MM.1S (cell line): Measurements from ENCODE around the gene MESD.

Source experiments
- DNase-seq: peaks from one replicate; pipeline ENCODE4 v3.0.0-alpha.2; 2015
- H2AFZ ChIP-seq: fragments of 300-600 bp; sonication (generic); 2 replicates; pipeline ENCODE4 v1.6.0; 2016; ENCODE audit warnings: antibody characterized with exemption, low read length
- H3F3A ChIP-seq: fragments of 300-600 bp; sonication (generic); 2 replicates; pipeline ENCODE4 v1.6.1; 2016; ENCODE audit warnings: mild to moderate bottlenecking, antibody characterized with exemption, low read length, moderate library complexity, mixed read lengths; ENCODE audit not compliant: insufficient read depth
- H3K27ac ChIP-seq: fragments of 300-600 bp; sonication (generic); 2 replicates; pipeline ENCODE4 v1.5.1; 2016; ENCODE audit warnings: mild to moderate bottlenecking, low read length
- H3K27me3 ChIP-seq: fragments of 300-600 bp; sonication (generic); replicated peaks from 2 replicates; pipeline ENCODE4 v1.6.0; 2016; ENCODE audit warnings: low read length; ENCODE audit not compliant: insufficient read depth
- H3K36me3 ChIP-seq: fragments of 300-600 bp; sonication (generic); replicated peaks from 2 replicates; pipeline ENCODE4 v1.6.1; 2016; ENCODE audit warnings: mild to moderate bottlenecking, low read length, mixed read lengths; ENCODE audit not compliant: insufficient read depth
- H3K4me1 ChIP-seq: fragments of 300-600 bp; sonication (generic); 2 replicates; pipeline ENCODE4 v1.6.1; 2016; ENCODE audit warnings: low read length, mixed read lengths
- H3K4me2 ChIP-seq: fragments of 300-600 bp; sonication (generic); 2 replicates; pipeline ENCODE4 v1.6.0; 2016; ENCODE audit warnings: low read depth, low read length
- H3K4me3 ChIP-seq: fragments of 300-600 bp; sonication (generic); 2 replicates; pipeline ENCODE4 v1.5.1; 2016; ENCODE audit warnings: low read length, mixed read lengths
- H3K79me2 ChIP-seq: fragments of 300-600 bp; sonication (generic); 2 replicates; pipeline ENCODE4 v1.6.1; 2016; ENCODE audit warnings: mixed run types, low read length, mixed read lengths
- H3K9ac ChIP-seq: fragments of 300-600 bp; sonication (generic); 2 replicates; pipeline ENCODE4 v1.6.1; 2016; ENCODE audit warnings: low read length, mixed read lengths
- H3K9me2 ChIP-seq: fragments of 300-600 bp; sonication (generic); replicated peaks from 2 replicates; pipeline ENCODE4 v1.6.1; 2016; ENCODE audit warnings: mild to moderate bottlenecking, low read length, mixed read lengths; ENCODE audit not compliant: insufficient read depth
- H3K9me3 ChIP-seq: fragments of 300-600 bp; sonication (generic); replicated peaks from 2 replicates; pipeline ENCODE4 v1.6.1; 2016; ENCODE audit warnings: mild to moderate bottlenecking, low read length, mixed read lengths; ENCODE audit not compliant: insufficient read depth
- H4K20me1 ChIP-seq: fragments of 300-600 bp; sonication (generic); 2 replicates; pipeline ENCODE4 v1.6.1; 2016; ENCODE audit warnings: mild to moderate bottlenecking, low read length, moderate library complexity, mixed read lengths; ENCODE audit not compliant: insufficient read depth
- EZH2 ChIP-seq: fragments of 300-600 bp; sonication (generic); optimal IDR thresholded peaks from 2 replicates; pipeline ENCODE3; 2017; ENCODE audit warnings: low read depth, mild to moderate bottlenecking, antibody characterized with exemption, low read length, mixed read lengths
- EZH2phosphoT487 ChIP-seq: fragments of 300-600 bp; sonication (generic); IDR thresholded peaks from 2 replicates; pipeline ENCODE4 v1.6.1; 2018; ENCODE audit warnings: antibody characterized with exemption, low read length
- TF ChIP-seq, protein P1 (sequence below): fragments of 300-600 bp; sonication (generic); IDR thresholded peaks from 2 replicates; pipeline ENCODE4 v1.5.1; 2016; ENCODE audit warnings: antibody characterized with exemption, low read length, mixed read lengths

The MESD gene

DNA sequence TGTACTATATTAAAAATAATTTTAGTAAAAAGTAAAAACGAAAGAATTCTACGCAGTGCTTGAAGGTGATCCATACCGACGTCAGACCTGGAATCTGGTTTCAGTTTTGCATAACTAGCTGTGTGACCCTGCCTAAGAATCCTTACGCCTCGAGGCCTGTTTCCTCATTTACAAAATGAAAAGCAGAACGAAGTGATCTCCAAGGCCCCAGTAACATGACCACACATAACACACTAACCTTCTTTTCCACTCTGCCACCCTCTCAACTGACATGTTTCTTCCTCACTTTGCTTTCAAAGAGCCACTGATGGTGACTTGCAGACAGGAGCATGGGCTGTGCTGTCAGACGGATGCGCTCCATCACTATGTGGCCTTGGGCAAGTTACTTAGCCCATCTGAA is 4.8 kb downstream of the MESD start:
- no peak overlapping the region for H3K4me3 ChIP-seq
- H2AFZ ChIP-seq: no peak overlapping the region
- no peaks in the 10 kb centered on the region for H3F3A ChIP-seq
- no peaks in the 10 kb centered on the region for H3K27me3 ChIP-seq
- H3K9ac ChIP-seq: no peak overlapping the region
- H3K9me2 ChIP-seq: no peaks in the 10 kb centered on the region
- TF ChIP-seq EZH2 (no peak), EZH2phosphoT487 (no peak)
- TF ChIP-seq, protein P1, sequence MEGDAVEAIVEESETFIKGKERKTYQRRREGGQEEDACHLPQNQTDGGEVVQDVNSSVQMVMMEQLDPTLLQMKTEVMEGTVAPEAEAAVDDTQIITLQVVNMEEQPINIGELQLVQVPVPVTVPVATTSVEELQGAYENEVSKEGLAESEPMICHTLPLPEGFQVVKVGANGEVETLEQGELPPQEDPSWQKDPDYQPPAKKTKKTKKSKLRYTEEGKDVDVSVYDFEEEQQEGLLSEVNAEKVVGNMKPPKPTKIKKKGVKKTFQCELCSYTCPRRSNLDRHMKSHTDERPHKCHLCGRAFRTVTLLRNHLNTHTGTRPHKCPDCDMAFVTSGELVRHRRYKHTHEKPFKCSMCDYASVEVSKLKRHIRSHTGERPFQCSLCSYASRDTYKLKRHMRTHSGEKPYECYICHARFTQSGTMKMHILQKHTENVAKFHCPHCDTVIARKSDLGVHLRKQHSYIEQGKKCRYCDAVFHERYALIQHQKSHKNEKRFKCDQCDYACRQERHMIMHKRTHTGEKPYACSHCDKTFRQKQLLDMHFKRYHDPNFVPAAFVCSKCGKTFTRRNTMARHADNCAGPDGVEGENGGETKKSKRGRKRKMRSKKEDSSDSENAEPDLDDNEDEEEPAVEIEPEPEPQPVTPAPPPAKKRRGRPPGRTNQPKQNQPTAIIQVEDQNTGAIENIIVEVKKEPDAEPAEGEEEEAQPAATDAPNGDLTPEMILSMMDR: no peak
- no peaks in the 10 kb centered on the region for H3K9me3 ChIP-seq
- H3K79me2 ChIP-seq: peaks cover 84% of the 10 kb centered on the region
- 0 out of 2 replicates have a peak, but pooled peaks cover 5% of the 10 kb centered on the region for H3K36me3 ChIP-seq
- peaks cover 8% of the 10 kb centered on the region for H3K4me1 ChIP-seq
- H3K4me2 ChIP-seq: no peak overlapping the region
- DNase-seq: no peak
- peaks cover 6% of the 10 kb centered on the region; the same call in 1 of the 2 replicates for H4K20me1 ChIP-seq
- no peak overlapping the region for H3K27ac ChIP-seq

DNA sequence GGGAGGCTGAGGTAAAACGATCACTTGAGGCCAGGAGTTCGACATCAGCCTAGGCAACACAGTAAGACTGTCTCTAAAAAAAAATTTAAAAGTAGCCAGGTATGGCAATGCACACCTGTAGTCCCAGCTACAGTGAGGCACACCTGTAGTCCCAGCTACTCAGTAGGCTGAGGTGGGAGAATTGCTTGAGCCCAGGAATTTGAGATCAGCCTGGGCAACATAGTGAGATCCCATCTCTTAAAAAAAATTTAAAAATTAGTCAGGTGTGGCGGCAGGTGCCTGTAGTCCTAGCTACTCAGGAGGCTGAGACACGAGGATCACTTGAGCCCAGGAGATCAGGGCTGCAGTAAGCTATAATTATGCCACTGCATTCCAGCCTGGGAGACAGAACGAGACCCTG is 6.8 kb downstream of the MESD start:
- no peak overlapping the region for H3K4me2 ChIP-seq
- H3K9me3 ChIP-seq: no peaks in the 10 kb centered on the region
- no peak overlapping the region for H3K9ac ChIP-seq
- H3K27me3 ChIP-seq: no peaks in the 10 kb centered on the region
- H3F3A ChIP-seq: no peaks in the 10 kb centered on the region
- TF ChIP-seq EZH2 (no peak), EZH2phosphoT487 (no peak)
- TF ChIP-seq, protein P1: no peak
- H4K20me1 ChIP-seq: peaks cover 6% of the 10 kb centered on the region; the same call in 1 of the 2 replicates
- no peaks in the 10 kb centered on the region for H3K9me2 ChIP-seq
- peaks cover 8% of the 10 kb centered on the region; the same call in 1 of the 2 replicates for H3K36me3 ChIP-seq
- no peak overlapping the region for H3K27ac ChIP-seq
- H3K4me3 ChIP-seq: no peak overlapping the region
- peaks cover 86% of the 10 kb centered on the region for H3K79me2 ChIP-seq
- no peak for DNase-seq
- H2AFZ ChIP-seq: no peak overlapping the region
- no peaks in the 10 kb centered on the region for H3K4me1 ChIP-seq

DNA sequence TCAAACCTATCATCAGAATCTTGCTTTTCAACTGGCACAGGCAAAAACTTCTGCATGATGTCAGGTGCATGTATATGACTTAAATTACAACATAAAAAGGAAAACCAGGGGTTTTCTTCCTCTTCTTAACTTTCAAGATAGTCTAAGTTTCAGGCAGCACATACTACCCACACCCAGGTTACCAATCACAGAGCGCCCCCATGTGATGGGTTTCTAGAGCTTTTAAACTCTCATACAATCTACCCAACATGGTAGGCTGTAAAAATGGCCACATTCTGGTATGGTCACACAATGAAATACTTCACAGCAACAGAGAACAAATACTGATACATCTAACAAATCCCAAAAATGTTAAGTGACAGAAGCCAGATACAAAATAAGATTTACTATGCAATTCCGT is 7.4 kb downstream of the MESD start:
- peaks cover 86% of the 10 kb centered on the region for H3K79me2 ChIP-seq
- TF ChIP-seq EZH2 (no peak), EZH2phosphoT487 (no peak)
- TF ChIP-seq, protein P1: no peak; the same call in 1 of the 2 replicates
- H3K36me3 ChIP-seq: peaks cover 8% of the 10 kb centered on the region; the same call in 1 of the 2 replicates

More for the DNA sequence above, 7.4 kb downstream of the MESD start:
- H3K9me2 ChIP-seq: no peaks in the 10 kb centered on the region
- no peak overlapping the region for H3K4me2 ChIP-seq
- no peak overlapping the region for H3K27ac ChIP-seq
- no peaks in the 10 kb centered on the region for H3K27me3 ChIP-seq
- no peak overlapping the region for H3K4me3 ChIP-seq
- H3F3A ChIP-seq: no peaks in the 10 kb centered on the region
- peaks cover 9% of the 10 kb centered on the region; the same call in 1 of the 2 replicates for H4K20me1 ChIP-seq
- DNase-seq: no peak
- no peaks in the 10 kb centered on the region for H3K9me3 ChIP-seq
- H2AFZ ChIP-seq: no peak overlapping the region
- no peak overlapping the region for H3K9ac ChIP-seq
- H3K4me1 ChIP-seq: no peaks in the 10 kb centered on the region
